GM19035 (cell line): ENCODE data around the gene METTL3.

ENCODE experiments used
- ATAC-seq: cut with Tn5 transposase; IDR thresholded peaks from one replicate; pipeline ENCODE4 v1.9.1; 2021; ENCODE audit not compliant: unreplicated experiment

METTL3 gene

GRCh38 chr14:21527318-21527679 is 16.2 kb upstream of the METTL3 start:
- no peak for ATAC-seq

GRCh38 chr14:21526672-21527317 is 15.7 kb upstream of the METTL3 start:
- ATAC-seq, result no peak

GRCh38 chr14:21525962-21526671 is 15.0 kb upstream of the METTL3 start, which contains the start of gene SALL2:
Gene SALL2 (minus strand): TSS chr14:21526346. CDS start chr14:21526127, 219 bp downstream.
- ATAC-seq, result no peak

DNA sequence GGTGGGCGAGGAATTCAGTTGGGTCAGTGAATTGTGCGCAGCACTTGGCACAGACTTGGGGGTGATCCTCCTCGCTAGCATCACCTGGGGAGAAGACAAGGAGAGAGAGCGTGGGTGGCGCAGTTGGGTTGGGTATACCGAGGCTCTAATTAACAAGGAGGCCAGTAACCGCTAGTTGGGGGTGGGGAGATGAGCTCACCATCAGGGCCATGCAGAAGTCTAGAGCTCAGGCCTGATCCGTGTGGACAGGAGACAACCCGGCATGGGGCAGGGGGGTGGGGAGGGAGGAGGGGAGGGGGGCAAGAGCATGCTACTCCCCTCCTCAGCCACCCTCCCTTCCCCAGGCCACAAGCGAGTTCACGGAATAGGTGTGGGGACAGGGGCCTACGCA is 14.4 kb upstream of the METTL3 start:
- no peak for ATAC-seq

GRCh38 chr14:21524575-21525490 is 13.7 kb upstream of the METTL3 start:
- no peak for ATAC-seq

GRCh38 chr14:21523203-21523602 is 12.1 kb upstream of the METTL3 start:
- no peak for ATAC-seq

DNA sequence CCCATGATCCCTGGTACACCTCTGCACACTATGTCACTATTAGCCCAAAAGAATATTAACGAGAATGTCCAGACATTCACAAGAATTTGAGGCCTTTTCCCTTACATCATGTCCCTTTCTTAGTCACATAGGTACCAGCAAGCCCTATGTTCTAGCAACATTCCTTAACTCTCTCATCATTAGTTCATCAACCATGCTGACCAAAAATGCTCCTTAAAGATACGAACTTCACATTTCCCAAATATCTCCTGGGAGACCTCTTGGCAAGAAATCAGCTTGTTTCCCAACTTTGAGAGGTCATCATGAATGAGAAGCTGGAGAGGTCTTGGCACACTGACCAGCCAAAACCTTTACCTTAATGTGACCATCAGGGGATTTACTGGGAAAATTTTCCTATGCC is 10.4 kb upstream of the METTL3 start:
- ATAC-seq, result no peak

- no peak for ATAC-seq
Measured at GRCh38 chr14:21520767-21521166, 9.6 kb upstream of the METTL3 start.

DNA sequence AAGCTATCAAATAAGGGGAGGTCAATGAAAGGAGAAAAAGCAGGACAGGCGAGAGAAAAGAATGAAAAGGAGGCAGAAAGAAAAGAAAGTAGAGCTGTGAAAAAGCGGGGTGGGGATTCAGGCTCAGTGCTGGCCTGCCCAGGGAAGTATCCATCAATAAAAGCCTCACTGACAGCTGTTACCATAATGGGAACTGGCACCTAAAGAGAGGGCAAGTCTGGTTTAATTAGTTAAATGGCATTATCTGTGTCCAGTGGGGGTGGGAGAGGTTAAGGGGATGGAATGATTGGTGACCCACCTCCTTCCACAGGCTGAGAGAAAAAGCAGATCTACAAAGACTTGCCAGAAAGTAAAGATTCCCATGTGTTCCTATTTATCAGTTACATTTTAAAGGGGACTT is 7.6 kb upstream of the METTL3 start:
- no peak for ATAC-seq

- no peak for ATAC-seq
Measured at GRCh38 chr14:21514341-21514740, 3.2 kb upstream of the METTL3 start.

GRCh38 chr14:21509432-21510143 is 1.6 kb downstream of the METTL3 start:
- no peak for ATAC-seq

GRCh38 chr14:21506557-21506956 is 4.6 kb downstream of the METTL3 start:
- no peak for ATAC-seq

DNA sequence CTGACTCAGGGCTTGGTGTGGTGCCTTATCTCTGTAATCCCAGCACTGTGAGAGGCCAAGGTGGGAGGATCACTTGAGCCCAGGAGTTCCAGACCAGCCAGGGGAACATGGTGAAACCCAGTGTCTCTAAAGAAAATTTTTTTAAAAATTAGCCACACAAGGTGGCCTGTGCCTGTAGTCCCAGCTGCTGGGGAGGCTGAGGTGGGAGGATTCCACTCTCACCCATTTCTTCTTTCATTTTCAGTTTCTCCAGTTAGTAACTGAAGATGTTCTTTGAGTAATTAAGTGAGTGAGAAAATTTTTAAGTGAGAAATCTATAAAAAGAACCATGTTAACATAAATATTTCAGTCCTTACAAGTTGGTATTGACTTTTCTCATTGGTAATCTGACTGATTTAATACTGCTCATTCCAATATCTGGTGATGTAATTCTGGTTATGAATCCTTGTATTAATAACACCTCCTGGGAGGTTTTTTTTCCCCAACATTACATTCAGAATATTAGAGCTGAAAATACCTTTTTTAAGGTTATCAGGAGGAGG is 6.1 kb downstream of the METTL3 start:
- peak; percentile 83 for ATAC-seq

GRCh38 chr14:21503376-21503775 is 7.8 kb downstream of the METTL3 start:
- ATAC-seq, result no peak

GRCh38 chr14:21501568-21501967 is 9.6 kb downstream of the METTL3 start:
- no peak for ATAC-seq

GRCh38 chr14:21498540-21499526 is 12.3 kb downstream of the METTL3 start:
- peak; percentile 62 for ATAC-seq

GRCh38 chr14:21496453-21496852 is 14.7 kb downstream of the METTL3 start:
- no peak for ATAC-seq

- no peak for ATAC-seq
Measured at GRCh38 chr14:21494902-21495762, 16.0 kb downstream of the METTL3 start.

DNA sequence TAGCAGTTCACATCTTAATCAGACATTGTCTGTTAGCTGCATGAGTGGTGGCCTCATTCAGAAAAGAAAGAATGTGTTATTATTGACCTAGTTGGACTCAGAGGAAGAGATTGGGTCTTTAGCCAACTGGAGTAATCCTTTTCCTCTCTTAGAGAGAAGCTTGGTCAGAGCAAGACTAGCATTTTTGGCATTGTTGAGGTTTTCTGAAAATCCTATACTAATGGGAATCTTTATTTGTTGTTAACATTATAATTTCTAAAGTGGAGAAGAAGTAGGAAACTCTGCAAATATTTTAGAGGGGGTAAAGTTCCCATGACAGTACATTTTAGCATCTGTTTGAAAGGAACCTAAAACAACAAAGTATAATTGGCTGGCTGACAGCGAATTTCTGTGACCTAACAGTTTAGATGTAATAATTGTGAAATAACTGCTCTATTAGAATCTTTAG is 24.5 kb downstream of the METTL3 start:
- no peak for ATAC-seq
